HG03439 (cell line): ENCODE results near the gene IKBIP.
A peak's percentile ranks its signal among the peaks of the same experiment; 100 is the strongest.
"Not testable (repeated sequence)": the region's sequence is repeated elsewhere in the genome, so short reads cannot be mapped to it uniquely, and the experiment has no call there.

Experiments used
- ATAC-seq: cut with Tn5 transposase; IDR thresholded peaks from one replicate; pipeline ENCODE4 v1.9.1; 2021; ENCODE audit warnings: mild to moderate bottlenecking, moderate library complexity; ENCODE audit not compliant: unreplicated experiment

The IKBIP gene

DNA sequence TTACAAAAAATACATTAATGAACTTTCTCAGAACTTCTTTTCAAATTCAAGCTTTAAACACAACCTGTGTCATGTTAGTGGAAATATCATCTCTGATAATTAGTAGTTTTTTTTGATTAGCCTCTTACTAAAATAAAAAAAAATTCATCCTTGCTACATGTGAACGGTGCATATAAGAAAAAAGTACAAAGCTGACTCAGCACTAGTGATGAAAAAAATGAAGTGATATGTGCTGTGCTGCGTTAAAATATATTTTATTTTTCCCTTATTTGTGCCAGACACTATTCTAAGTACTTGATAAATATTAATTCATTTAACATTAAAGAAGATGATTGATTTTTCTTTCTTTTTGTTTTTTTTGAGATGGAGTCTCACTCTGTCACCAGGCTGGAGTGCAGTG is 7.5 kb downstream of the IKBIP start:
- ATAC-seq: no peak

- ATAC-seq: peak; percentile 92
Measured at GRCh38 chr12:98635657-98636323, 8.8 kb downstream of the IKBIP start.

- no peak for ATAC-seq
Measured at GRCh38 chr12:98618952-98619351, 25.6 kb downstream of the IKBIP start.

DNA sequence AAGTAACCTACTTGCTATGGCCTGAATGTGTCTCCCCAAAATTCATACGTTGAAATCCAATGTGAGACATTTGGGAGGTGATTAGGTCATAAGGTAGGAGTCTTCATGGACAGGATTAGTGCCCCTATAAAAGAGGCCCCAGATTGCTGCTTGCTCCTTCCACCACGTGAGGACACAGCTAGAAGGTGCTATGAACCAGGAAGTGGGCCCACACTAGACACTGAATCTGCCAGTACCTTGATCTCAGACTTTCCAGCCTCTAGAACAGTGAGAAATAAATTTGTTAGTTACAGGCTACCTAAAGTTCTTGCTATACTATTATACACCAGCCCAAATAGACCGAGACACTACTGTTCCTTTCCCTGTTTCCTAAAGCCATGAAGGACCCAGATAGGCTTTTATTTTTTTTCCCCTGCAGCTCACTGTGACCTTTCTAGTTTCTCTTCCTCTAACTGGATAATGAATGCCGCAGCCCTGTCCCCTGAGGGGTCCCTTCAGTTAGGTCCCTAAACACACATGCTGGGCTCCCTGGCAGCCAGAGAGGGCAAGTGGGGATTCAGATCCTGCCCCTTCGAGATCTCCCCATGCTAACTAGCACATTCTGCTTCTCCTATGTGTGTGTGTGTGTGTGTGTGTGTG is 31.8 kb downstream of the IKBIP start:
- ATAC-seq: peak; percentile 75

DNA sequence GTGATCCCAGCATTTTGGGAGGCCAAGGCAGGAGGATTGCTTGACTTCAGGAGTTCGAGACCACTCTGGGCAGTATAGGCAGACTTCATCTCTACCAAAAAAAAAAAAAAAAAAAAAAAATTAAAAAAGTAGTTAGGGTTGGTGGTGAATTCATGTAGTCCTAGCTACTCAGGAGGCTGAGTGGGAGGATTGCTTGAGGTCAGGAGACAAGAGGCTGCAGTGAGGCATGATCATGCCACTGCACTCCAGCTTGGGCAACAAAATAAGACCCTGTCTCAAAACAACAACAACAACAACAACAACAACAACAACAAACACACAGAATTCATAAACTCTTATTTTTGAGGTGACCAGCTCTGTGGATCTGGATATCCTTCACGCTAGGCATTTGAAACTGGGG is 34.0 kb downstream of the IKBIP start:
- no peak for ATAC-seq

DNA sequence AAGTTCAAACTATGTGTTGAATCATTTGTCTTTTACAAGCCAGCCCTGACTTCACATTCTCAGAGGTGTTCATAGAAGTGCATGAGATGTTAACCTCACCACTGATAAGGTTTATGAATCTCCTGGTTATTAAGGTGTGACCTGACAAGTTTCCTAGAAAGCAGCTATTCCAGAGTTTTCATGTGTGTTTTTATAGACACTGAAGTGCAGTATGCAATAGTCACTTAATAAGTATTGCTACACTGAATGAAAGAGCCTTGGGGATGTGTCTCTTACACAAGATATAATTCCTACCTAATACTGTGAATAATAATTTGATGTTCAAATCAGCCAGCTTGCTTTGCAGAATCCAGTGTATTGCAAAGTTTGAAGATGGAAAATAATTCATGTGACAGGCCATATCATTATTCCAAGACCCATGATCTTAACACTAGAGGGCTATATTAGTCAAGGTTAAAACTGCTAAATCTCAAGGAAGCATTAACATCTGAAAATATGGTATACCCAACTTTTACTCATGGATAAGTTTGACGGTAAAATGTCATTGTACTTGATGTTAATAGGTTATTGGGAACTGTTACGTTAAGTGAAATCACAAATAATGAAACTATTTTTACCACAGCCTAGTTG is 38.1 kb downstream of the IKBIP start:
- no peak for ATAC-seq

DNA sequence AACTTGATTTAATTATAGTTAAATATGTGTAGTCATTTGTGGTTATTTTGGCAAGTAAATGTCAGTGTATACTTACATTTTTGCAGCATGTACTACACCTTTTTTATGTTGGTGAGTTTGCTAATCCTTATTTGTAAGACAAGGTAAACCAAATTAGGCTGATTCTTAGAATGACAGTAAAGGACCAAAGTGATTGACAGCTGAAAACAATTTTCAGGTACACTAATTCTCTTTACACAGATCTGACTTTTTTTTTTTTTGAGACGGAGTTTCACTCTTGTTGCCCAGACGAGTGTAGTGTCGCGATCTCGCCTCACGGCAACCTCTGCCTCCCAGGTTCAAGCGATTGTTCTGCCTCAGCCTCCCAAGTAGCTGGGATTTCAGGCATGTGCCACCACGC is 42.7 kb downstream of the IKBIP start:
- ATAC-seq: no peak

DNA sequence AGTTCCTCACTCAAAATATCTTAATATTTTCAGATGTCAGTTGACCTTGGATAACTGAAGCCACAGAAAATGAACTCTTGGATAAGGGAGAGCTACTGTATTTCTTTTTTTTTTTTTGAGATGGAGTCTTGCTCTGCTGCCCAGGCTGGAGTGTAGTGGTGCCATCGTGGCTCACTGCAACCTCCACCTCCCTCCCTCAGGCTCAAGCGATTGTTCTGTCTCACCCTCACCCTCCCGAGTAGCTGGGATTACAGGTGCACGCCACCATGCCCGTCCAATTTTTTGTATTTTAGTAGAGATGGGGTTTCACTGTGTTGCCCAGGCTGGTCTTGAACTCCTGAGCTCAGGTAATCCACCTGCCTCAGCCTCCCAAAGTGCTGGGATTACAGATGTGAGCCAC is 47.3 kb downstream of the IKBIP start:
- ATAC-seq: not testable (repeated sequence)

GRCh38 chr12:98595243-98595988 is 49.2 kb downstream of the IKBIP start:
- no peak for ATAC-seq

DNA sequence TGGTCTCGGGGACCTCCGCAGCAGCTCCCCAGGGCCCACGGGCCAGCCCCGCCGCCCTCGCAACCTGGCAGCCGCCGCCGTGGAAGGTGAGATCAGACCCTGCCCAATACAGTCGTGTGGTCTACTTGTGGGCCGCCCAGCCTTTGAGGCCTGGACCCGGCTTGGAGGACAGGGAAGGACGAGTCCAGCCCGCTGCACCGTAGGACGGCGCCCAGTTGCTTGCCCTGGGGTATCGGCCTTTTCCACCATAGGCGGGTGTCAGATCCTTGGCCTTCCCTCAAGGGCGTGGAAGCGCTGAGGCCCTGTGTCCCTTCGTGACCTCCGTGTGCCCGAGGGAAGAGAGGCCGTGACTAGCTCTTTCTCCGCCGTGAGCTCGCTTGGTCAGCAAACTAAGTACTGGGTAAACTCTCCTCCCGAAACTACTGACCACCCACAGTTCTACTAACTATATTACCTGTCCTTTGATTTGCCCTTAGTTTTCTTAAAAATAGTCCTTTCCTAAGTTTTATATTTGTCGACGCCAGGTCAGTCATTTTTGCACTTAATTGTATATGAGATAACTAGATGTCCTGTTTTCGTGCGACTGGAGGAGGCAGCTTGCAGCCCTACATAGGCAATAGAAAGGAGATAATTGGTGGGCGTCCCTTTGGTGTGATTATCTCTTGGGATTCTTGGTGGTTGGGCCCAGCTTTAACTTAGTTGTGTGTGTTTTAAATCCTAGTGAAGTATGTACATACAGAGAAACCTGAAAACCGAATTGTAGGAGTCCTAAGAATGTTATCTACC is 50.3 kb downstream of the IKBIP start:
- ATAC-seq: no peak

DNA sequence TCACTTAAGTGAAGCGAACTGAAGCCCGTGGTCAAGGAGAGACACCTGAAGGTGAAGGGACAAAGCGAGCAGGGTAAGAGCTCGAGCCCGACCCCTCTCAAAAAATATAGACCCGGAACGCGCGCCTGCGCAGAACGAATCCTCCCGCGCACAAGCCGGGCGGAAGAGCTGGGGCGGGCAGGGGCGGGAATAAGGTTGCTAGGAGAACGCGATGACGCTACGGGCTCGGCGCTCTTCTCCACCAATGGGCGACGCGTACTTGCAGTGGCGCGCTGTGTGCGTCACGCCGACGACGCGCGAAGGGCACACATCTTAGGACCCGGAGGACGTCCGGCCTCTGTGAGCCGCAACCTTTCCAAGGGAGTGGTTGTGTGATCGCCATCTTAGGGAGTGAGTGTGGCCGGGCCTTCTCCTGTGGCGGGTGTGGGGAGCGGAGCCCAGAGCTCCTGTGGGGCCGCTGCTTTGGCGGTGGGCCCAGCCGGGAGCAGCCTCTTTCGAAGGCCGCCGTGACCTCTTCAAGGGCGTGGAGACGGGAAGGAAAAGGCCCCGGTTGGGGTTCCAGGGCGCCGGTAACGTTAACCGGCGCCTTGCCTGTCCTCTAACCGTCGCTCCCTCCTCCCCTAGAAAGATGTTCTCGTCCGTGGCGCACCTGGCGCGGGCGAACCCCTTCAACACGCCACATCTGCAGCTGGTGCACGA is 51.1 kb downstream of the IKBIP start, which contains the start of gene SLC25A3:
Gene SLC25A3, plus strand, starts transcription at position 336 of the 699 bp plus-strand sequence. Its CDS starts 293 bp downstream, at position 629.
- peak; percentile 98 for ATAC-seq

- ATAC-seq: no peak
Measured at GRCh38 chr12:98592825-98593322, 51.7 kb downstream of the IKBIP start.

DNA sequence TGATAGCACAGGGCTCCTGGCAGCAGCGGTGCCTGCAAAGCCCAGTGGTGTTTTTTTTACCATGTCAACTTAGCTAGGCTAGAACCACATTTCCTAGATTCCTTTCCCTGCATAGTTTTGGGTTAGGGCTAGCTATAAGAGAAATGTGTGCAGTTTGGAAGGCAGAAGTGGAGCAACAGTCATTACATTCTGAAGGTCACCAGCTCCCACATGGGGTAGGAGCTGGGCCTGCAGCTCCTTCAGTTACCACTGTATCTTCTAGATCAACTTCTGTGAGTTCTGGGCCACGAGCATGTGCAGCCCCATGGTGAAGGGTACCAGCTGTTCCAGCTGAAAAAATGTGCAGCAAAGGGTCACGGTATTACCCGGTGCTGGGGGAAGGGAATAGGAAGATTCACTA is 53.4 kb downstream of the IKBIP start:
- ATAC-seq: no peak

DNA sequence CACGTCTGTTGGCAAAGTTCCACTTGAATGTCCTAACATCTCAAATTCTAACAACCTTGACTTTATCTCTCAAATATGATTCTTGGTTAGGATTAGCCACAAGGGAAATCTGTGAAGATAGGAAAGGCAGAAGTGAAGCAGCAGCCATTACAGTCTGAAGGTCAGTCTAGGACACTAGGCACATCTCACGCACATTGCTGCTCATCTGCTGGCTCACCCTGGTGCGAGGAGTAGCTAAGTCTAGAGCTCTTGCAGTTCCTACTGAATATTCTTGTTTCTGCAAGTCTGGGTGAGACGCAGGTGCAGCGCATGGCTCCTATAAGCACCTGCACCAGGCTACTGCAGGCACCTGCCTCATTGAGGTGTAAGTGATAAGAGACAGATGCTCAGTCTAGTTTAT is 57.5 kb downstream of the IKBIP start:
- ATAC-seq: no peak

- no peak for ATAC-seq
Measured at GRCh38 chr12:98582093-98582492, 62.5 kb downstream of the IKBIP start.

GRCh38 chr12:98581101-98581500 is 63.5 kb downstream of the IKBIP start:
- no peak for ATAC-seq

- ATAC-seq: no peak
Measured at GRCh38 chr12:98580695-98581094, 63.9 kb downstream of the IKBIP start.

- no peak for ATAC-seq
Measured at GRCh38 chr12:98579835-98580234, 64.8 kb downstream of the IKBIP start.

- no peak for ATAC-seq
Measured at GRCh38 chr12:98579347-98579746, 65.2 kb downstream of the IKBIP start.

DNA sequence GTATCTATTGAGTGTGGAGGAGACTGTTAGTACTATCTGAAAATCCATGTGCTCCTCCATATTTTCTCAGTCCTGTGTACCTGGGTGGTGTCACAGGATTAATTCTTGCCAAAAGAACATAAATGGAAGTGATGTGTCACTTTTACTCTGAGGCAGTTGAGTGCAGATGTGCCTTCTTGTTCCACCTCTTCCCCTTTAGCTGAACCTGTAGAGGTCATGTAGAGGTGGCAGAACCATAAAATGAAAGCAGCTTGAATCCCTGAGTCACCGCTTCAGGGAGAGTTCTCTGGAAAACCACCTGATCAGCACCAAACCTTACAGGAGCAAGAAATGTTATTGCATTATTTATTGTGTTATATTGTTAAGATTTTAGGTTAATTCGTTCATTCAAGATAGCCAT is 65.8 kb downstream of the IKBIP start:
- ATAC-seq: no peak
